C1 segment of cervical spinal cord (tissue), 14 donors: Measurements from ENCODE around the gene PPARA.

Experiments used
- DNase-seq, 14 donors: peaks; one replicate each; lab custom pipeline; 2025; lab: John Stamatoyannopoulos, UW

PPARA gene

DNA sequence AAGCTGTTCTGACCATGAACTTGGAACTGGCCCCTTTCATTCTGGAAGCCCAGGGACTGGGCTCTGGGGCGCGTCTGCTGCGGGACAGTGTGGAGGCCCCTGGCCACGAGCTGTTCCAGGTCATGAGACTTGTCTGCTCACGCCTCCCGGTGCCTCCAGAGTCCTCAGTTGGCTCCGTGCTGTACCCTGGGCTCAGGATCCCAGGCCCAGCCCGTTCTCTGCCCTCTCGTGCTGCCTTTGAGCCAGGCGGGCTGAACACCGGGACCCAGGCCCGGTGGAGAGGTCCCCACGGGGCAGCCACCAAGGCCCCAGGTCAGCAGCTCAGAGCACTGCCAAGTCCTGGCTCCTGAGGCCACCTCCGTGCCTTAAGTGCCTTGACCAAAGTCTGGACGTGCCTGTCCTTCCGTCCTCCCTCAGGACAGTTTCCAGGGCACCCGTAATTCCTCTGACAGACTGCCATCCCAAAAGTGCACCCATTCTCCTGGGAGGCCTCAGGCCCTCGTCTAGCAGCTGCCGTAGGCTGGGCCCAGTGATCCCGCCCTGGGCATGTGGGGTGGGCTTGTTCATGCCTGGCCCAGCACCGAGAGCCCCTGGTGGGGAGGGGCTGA is 36.3 kb upstream of the PPARA start:
- DNase-seq = no peak

DNA sequence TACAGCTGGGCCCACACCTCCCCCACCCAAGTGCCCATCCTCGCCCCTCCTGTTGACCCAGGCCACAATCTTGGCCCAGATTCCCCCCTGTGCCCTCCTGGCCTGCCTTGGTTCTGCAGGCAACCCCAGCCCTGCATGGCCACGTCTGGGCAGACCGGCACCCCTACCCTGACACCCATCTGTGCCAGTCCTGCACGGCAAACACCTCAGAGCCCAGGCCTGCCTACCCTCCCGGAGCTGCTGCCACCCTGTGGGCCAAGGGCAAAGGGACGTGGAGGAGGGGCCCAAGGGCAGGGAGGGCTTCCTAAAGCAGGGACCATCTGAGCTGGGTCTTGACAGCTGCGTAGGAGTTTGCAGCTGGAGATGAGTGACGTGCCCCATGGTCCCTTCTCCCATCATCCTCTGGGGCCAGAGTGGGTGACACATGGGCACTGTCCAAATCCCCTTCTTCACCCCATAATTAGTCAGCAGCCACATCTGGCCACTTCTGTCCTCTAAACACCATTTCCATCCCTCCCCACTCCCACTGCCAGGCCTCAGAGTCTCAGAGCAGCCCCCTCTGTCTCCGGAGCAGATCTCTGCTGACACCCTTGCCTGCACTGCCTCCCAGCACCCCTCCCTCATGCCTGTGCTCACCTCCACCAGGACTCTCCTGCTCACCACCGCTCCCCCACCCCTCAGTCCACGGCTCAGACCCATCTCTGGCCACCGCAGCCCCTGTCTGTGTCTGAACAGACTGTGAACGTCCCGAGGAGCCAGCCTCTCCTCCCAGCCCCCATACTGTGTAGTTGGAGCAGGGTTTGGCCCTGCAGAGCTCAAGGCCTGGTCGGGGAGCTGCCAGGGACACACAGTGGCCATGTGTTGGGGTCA is 35.6 kb upstream of the PPARA start:
- no peak for DNase-seq

DNA sequence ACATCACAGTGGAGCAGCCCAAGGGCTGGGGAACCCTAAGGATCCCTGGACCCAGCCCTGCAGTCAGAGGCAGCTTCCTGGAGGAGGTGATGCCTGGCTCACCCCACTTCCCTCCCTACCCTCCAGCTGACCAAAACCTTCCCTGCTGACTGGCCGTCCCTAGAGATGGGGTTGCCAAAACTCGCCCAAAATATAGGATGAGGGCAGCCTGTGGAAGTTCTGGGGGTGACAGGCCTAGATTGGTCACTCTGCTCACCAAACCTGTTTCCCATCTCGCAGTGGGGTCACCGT is 35.0 kb upstream of the PPARA start:
- no peak for DNase-seq

DNA sequence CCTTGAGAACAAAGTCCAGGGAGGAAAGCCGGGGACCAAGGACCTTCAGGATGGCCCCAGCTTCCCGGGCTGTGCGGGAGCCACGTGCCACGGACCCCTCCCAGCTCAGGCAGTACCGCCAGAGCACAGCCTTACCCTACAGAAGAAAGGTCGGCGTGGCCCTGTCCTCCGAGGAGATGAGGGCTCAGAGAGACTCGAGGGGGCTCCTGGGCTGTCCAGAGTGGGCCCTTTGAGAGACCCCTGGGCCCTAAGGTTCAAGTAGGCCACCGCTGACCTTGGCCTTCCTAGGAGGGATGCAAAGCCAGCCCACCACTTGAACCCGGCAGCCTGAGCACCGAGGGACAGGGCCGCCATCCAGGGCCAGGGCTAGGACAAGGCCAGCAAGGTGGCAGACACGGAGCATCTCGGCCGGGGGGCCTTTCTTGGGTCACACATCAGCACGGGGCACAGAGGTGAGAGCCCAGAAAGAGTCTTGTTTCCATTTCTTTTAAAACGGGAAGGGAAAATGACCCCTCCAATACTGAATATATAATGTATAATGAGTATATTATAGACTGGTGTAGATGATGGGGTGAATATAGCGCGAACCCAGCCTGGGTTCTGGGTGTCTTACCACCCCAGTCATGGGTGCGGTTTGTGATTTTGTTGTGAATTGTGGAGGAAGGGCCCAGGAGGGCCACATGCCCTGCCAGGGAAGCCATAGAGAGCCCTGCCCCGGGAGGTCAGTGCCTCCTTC is 34.4 kb upstream of the PPARA start:
- no peak for DNase-seq

DNA sequence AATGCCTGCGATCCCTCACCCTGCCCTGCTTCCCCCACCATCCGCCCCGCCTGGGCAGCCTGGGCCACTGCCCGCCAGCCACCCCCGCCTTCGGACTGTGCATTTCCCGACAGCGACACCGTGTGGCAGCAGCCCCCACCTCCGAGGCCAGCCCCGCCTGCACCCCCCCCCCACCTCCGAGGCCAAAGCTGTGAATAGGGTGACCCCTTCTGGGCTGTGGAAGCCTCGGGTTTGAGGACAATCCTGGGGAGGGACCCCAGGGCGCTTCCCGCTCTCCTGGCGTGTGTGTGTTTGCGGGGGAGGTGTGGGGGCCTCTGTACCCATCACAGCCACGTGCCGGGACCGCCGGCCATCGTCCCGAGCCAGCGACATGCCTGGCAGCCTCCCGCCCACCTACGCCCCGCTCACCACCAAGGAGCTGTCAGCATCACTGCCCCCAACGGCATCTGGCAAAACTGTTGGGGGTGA is 33.8 kb upstream of the PPARA start:
- peak; percentile 46 to 95 (median 88) for DNase-seq

DNA sequence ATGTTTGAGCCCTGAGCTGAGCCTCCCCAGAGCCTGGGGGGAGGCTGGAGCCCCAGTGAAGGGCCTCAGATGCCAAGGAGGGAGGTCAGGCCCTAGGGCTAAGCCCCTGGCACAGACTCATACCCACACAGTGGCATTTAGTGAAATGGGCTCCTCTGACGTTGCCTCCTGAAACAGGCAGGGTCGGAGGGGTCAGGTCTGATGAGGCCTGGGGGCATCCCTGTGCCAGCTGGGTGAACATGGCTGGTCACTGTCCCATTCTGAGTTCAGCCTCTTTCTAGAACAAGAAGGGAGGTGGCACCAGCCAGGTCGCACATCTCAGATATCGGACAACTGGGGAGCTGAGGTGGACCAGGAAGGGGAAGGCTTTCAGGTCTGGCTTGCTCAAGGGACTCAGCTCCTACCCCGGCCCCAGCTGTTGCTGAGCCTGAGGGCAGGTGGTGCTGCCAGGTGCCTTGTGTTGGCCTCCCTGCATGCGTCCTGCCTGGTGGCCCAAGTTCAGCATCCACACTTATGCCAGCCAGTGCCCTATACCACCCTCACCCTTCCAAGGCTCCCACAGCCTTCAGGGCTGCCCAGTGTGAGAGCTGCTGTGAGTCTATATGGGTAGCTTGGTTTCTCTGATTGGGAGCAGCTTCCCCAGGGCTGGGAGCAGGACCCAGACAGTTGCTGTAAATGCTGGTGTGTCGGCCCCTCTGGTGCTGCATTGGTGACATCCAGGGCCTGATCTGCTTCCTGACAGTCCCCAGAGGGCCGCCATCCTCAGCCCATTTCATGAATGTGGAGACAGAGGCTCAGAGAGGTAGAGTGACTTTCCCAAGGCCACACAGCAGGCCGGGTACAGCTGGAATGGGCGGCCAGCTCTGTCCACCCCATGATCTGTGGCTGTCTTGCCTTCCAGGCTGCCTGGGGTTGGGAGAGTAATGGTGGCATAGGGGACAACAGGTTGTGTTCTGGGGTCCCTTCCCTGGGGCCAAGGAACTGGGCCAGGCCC is 32.8 kb upstream of the PPARA start:
- DNase-seq = no peak

DNA sequence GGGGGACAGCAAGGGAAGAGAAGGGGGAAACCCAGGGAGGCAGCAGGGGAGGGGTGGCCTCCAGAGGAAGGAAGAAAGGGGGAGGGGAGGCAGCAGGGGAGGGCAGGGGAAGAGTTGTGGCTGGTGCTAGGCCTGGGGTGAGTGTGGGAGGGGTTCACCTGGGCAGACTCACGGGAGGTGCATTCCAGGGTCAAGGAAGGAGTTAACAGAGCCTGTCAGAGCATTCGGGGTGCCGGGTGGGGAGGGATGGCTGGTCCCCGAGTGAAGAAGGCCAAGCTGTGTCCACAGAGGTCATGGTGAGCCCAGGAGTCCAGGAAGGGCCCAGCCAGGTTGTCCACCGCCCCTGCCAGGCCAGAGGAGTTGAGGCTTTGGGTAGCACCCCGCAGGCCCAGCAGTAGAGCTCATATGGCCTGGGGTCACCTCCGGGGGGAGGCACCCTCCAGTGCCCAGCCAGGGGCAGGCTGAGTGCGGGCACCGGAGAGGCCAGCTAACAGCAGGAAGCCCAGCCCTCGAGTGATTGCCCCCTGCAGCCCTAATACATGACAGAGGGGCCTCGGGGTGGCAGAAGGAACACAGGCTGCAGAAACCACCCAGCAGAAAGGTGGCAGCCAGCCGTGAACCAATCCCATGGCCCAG is 31.1 kb upstream of the PPARA start:
- DNase-seq = no peak

DNA sequence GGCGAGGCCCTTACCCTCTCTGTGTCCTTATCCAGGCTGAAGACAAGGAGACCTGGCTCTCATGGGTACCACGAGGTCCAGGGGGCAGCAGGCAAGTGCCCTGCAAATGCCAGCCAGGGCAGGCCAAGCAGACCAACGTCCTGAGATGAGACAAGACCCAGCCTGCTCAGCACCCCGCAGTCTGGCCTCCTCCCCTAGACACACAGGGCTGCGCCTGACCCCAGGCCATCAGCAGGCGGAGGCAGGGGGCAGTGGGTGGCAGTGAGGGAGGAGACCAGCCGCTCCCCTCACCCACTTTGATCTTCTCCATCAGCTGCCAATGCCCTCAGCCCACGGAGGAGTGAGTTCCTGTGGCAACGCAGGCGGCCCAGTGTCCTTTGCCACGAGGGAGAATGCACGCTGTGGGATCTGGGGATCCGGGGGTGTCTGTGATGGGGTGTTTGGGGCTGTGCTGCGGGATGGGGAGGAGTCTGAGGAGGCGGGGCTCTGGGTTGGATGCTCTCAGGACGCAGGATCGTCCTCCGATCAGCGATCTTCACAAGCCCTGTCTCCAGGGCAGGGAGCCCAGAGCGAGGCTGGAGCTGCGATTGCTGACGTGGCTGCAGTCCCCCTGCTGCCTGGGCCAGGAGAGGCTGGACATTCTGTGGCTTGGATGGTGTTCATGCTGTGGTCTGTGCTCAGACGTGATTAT is 30.5 kb upstream of the PPARA start:
- no peak for DNase-seq

DNA sequence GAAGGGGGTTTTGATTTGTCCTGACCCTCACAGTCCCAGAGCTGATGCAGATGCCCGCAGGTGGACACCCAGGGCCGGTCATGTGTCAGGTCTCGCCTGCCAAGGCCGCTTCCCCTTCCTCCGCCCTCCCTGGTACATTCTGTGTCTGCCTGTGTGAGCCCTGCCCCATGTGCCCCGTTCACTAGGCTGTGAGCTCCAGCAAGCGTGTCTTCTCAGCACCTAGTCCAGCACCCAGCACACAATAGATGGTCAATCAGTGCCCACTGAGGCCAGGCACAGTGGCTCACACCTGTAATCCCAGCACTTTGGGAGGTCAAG is 29.9 kb upstream of the PPARA start:
- DNase-seq = no peak

DNA sequence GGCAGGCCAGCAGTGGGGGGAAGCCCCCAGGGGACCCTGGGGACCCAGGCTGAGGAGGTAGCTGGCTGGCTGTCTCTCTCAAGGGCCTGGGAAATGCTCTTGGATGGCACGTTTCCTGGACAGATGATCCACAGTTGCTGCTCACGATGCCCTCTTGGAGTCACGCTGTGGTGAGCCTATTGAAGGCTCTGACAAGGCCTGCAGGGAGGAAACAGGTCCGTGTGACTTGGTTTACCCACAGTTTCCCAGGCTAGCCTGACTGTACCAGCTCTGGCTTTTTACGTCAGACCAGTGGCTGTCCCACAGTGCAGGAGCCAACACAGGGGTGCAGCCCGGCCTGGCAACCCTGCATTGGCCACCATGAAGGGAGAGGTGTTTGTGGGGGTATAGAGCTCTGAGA is 29.2 kb upstream of the PPARA start:
- no peak for DNase-seq

DNA sequence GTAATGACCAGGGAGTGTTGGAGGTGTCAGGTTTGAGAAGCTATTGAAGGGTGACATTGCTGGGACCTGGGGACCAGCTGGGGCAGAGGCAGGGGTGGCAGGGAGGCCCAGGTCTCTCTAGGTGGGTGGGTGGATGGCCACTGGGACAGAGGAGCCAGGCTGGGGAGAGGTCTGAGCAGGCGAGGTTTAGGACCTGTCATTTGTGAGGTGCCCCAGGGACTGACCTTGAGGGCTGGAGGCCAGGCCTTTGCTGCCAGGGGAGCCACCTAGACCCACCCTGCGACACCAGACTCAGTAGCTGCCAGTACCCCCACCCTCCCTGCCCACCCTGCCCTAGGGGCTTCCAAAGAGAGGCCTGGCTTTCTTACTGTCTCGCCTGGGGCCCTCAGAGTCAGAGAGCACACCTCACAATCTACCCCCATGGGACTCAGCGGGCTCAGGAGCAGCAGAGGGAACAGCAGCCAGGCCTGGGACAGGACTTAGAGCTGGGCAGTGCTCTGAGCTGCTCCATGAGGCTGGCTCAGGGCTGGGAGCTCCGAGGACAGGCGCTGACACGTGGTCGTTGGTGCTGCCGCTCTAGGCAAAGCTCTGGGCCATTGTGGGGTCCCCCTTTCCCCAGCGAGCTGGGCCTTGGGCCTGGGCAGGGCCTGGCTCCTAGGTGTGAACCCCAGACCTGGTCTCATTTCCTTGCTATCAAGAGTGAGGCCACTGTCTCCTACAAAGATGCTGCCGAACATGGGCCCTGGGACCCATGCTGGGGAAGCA is 28.6 kb upstream of the PPARA start:
- DNase-seq = no peak

DNA sequence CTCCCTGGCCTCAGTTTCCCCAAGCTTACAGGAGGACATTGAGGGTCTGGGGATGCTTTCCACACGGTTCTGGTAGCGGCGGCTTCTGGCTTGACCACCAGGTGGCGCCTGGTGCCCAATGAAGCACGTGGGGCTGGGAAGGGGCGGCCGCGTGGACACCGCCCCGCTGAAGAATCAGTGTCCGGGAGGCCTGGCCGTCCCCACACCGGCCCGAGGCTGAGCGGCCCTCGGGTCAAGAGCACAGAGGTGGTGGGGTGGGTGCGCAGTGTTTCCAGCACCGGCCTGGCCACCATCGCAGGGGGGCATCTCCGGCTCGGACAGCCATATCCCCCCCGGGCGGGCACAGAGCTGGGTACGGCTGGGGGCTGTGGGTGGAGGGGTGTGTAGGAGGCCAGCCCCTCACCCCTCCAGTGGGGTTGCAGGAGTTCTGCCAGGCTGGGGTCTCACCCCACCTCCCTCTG is 27.8 kb upstream of the PPARA start:
- DNase-seq = peak in 3 of 14 donors; percentile 36 to 71 (median 46)

DNA sequence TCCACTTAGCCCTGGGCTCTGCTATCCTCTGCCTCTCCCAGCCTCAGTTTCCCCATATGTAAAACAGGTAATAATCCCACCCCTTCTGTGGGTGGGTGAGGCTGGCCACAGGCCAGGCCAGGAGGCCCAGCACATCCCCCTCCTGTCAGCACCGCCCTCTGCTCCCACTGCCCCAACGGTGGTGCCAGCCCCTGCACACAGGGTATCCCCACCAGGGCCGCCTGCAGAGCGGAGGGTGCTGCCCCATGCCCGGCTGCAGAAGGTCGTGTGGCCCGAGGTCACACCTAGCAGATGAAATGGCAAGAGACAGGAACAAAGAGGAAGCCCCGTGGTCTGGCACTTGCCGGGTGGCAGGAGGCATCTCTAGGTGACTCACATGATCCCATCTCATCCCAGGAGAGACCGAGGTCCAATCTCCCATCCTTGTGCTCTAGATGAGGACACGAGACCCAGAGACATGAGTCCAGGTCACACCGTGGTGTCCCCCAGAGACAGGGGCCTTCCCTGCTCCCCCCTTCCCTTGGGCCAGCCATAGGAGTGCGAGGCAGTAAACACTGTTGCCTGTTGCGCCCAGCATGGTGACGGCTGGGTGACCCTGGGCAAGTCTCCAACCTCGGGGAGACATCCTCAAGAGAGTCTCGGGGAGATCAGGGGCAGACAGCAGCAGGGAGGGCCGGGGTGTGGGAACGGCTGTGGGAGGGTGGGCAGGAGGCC is 27.2 kb upstream of the PPARA start:
- DNase-seq = no peak

DNA sequence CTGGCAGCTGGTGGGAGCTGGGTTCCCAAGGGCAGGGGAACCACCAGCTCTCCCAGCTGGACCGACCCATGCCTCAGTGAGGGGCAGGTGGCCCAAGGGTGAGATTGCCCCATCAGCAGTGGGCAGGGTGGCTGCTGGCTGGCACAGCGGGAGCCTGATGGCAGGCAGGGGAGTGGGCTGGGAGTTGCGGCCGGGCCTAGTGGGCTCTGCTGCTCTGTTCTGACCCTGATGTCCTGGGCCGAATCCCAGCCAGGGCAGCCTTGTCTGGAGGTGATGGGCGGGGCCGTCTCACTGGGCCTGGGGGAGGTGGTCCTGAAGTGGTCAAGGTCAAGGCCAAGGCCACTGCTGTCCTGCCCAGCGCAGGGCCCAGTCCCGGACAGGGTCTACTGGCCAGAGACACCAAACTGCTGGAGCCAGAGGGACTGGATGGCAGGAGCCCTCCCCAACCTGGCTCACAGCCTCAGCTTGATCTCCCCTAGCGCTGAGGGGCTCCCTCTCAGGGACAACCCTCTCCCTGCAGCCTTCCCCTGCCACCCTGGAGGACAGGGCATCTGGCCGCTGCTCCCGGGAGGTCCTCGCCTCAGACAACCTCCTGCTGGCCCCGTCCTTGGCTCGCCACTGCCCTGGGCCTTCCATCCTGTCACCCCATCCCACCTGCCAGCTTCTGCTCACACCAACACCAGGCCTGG is 26.5 kb upstream of the PPARA start:
- no peak for DNase-seq

DNA sequence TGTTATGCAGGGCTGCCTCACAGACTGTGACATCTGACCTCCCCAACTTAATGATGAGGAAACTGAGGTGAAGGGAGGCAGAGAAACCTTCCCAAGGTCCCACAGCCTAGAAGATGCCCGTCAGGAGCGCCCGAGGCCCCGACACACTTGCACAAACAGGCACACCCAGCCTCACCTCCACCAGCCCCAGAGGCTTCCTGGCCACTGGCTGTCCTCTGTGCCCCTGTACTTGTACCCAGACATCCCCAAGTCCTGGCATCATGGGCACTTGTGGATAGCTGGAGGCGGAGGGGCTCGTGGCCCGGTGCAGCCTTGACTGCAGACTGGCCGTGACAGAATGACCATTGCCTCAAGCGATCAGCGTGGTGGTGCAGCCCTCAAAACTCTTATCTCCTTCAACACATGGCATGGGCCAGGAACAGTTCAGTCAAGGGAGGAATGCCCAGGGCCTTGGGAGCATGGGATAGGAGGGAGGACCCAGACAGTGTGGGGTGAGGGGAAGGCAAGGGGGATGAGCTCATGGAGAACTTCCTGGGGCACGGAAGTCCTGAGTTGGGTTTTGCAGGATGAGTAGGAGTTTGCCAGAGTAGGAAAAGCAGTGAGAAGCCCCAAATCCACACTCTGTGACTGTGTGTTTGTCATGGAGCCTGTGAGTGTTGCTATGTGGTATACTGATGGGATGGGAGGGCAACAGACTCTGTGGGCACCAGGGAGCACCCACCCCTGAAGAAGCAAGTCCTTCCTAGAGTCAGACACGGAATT is 25.8 kb upstream of the PPARA start:
- no peak for DNase-seq

DNA sequence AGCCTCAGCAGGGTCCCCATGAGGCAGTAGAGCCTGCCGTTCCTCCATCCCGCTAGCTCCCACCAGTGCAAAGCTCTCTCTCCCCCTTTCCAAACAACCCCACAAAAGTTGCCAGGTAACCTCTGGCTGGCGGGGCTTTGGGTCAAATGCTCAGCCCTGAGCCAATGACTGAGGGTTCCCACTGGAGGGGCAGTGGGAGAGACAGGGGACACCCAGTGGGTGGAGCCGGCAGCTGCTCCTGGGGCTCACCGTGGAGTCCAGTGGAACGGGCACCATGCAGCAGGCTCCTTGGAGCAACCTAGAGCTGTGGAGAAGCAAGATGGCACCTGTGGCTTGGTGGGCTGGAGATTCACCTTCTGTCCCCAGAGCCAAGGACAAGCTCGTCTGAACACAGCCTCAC is 25.0 kb upstream of the PPARA start:
- DNase-seq = no peak
